B cell (primary cell): ENCODE data around the gene CAPN9. TPM values are rescaled to one million over a fixed set of nuclear protein-coding genes. Genes with fewer than 3 reads are reported as not detected.

Experiments used
- ATAC-seq: fragments of 200-7000 bp; cut with Tn5 transposase; one replicate; pipeline ENCODE4 v1.10.0; 2021; ENCODE audit warnings: low read depth, mild to moderate bottlenecking, moderate number of reproducible peaks, moderate library complexity
- CTCF ChIA-PET: fragments of 350-600 bp; sonication (Branson Sonifier 250); formaldehyde crosslinking; loops from one replicate; lab custom pipeline; 2021; ENCODE audit warnings: antibody characterized with exemption, inconsistent platforms; lab: Charles Lee
- POLR2A ChIA-PET: fragments of 350-600 bp; sonication (Branson Sonifier 250); formaldehyde crosslinking; loops from one replicate; lab custom pipeline; 2021; ENCODE audit warnings: antibody characterized with exemption; lab: Charles Lee
- DNase-seq: peaks from one replicate; pipeline ENCODE4 v3.0.0; 2013
- H2AFZ ChIP-seq: 2 replicates; pipeline ENCODE4 v1.6.1; 2012; ENCODE audit warnings: mild to moderate bottlenecking, low read depth, low read length; ENCODE audit not compliant: insufficient read depth, poor library complexity, severe bottlenecking
- H3K27ac ChIP-seq, 2 donors: 1 replicate in 1 of 2; 2 replicates in 1 of 2; pipeline ENCODE4 v1.5.1; 2012 to 2013; ENCODE audit warnings: low read length in 2 of 2, mild to moderate bottlenecking in 2 of 2, moderate library complexity in 1 of 2
- H3K27me3 ChIP-seq, 4 experiments: fragments of 200-600 bp in 1 of 4; sonication (generic) in 1 of 4; replicated peaks in 1 of 4; 1 replicate in 2 of 4; 2 replicates in 2 of 4; pipeline versions ENCODE4 v1.6.1 to v1.7.0; 2013 to 2016; ENCODE audit warnings: low read length in 3 of 4, mild to moderate bottlenecking in 2 of 4, mixed read lengths in 1 of 4, moderate library complexity in 1 of 4; ENCODE audit not compliant: insufficient read depth in 4 of 4, control insufficient read depth in 3 of 4; ENCODE audit errors: control extremely low read depth in 1 of 4
- H3K36me3 ChIP-seq, 2 experiments: replicated peaks in 1 of 2; 1 replicate in 1 of 2; 2 replicates in 1 of 2; pipeline versions ENCODE4 v1.6.1 to v1.7.1; 2013; ENCODE audit warnings: low read length in 1 of 2; ENCODE audit not compliant: insufficient read depth in 2 of 2, control insufficient read depth in 1 of 2; ENCODE audit errors: control extremely low read depth in 1 of 2, extremely low read depth in 1 of 2
- H3K4me1 ChIP-seq, 2 donors: fragments of 200-600 bp in 1 of 2; sonication (generic) in 1 of 2; 1 replicate in 1 of 2; 2 replicates in 1 of 2; pipeline versions ENCODE4 v1.5.1 to v1.6.1; 2013 to 2017; ENCODE audit warnings: low read length in 2 of 2; ENCODE audit not compliant: control insufficient read depth in 2 of 2, insufficient read depth in 2 of 2
- H3K4me2 ChIP-seq: replicated peaks from 2 replicates; pipeline ENCODE3; 2012; ENCODE audit warnings: mild to moderate bottlenecking, low read depth, low read length; ENCODE audit not compliant: poor library complexity, severe bottlenecking
- H3K4me3 ChIP-seq, 5 experiments: fragments of 200-600 bp in 1 of 5; sonication (generic) in 1 of 5; 1 replicate in 3 of 5; 2 replicates in 2 of 5; pipeline versions ENCODE4 v1.5.1 to v1.7.0; 2011 to 2016; ENCODE audit warnings: low read length in 4 of 5, mild to moderate bottlenecking in 4 of 5, low read depth in 2 of 5, control low read depth in 1 of 5, moderate library complexity in 1 of 5; ENCODE audit not compliant: insufficient read depth in 1 of 5; ENCODE audit errors: control extremely low read depth in 1 of 5, extremely low read depth in 1 of 5
- H3K79me2 ChIP-seq: fragments of 200-600 bp; sonication (generic); one replicate; pipeline ENCODE4 v1.6.0; 2016; ENCODE audit warnings: low read length; ENCODE audit not compliant: control insufficient read depth, insufficient read depth
- H3K9ac ChIP-seq: fragments of 200-600 bp; sonication (generic); 2 replicates; pipeline ENCODE4 v1.6.1; 2017; ENCODE audit warnings: mild to moderate bottlenecking, low read length, moderate library complexity
- H3K9me3 ChIP-seq, 3 donors: one replicate each; pipeline versions ENCODE4 v1.6.1 to v1.7.1; 2013; ENCODE audit warnings: low read length in 2 of 3; ENCODE audit not compliant: control insufficient read depth in 2 of 3, insufficient read depth in 1 of 3; ENCODE audit errors: control extremely low read depth in 1 of 3
- H4K20me1 ChIP-seq: 2 replicates; pipeline ENCODE4 v1.6.0; 2012; ENCODE audit warnings: mild to moderate bottlenecking, low read length; ENCODE audit not compliant: insufficient read depth, control insufficient read depth, poor library complexity, severe bottlenecking
- H3K27ac Mint-ChIP-seq: one replicate; pipeline ENCODE4 v1.8.0; 2021; ENCODE audit warnings: mixed read lengths
- H3K27me3 Mint-ChIP-seq: one replicate; pipeline ENCODE4 v1.8.0; 2021; ENCODE audit warnings: mixed read lengths
- H3K4me1 Mint-ChIP-seq: one replicate; pipeline ENCODE4 v1.8.0; 2021; ENCODE audit warnings: mixed read lengths
- H3K4me3 Mint-ChIP-seq: one replicate; pipeline ENCODE4 v1.8.0; 2021; ENCODE audit warnings: mixed read lengths
- H3K9me3 Mint-ChIP-seq: one replicate; pipeline ENCODE4 v1.8.0; 2022; ENCODE audit warnings: mixed read lengths; ENCODE audit not compliant: insufficient read depth
- CTCF ChIP-seq: fragments of 200-600 bp; IDR thresholded peaks from one replicate; pipeline ENCODE4 v1.8.0; 2022; ENCODE audit warnings: antibody characterized with exemption, mild to moderate bottlenecking
- EZH2 ChIP-seq: IDR thresholded peaks from 2 replicates; pipeline ENCODE4 v1.6.1; 2012; ENCODE audit warnings: borderline replicate concordance, low read depth, mild to moderate bottlenecking, moderate library complexity, low read length; ENCODE audit not compliant: insufficient read depth, poor library complexity, severe bottlenecking
- WGBS: methylation state at CpG from one replicate; pipeline ENCODE4 v1.1.5; 2013; ENCODE audit warnings: missing lambda C conversion rate; ENCODE audit not compliant: insufficient coverage; 5-methylcytosine and 5-hydroxymethylcytosine counted together
- intact Hi-C: fragments of 100-400 bp; cut with micrococcal nuclease; formaldehyde crosslinking; loops from one replicate; pipeline ENCODE4 v1.10.0; 2022
- polyA plus RNA-seq: library from polyadenylated mRNA; depleted of rRNA; stranded (reverse); fragments of >200 nt; gene quantifications from 2 replicates; pipeline ENCODE4 v1.2.3, GENCODE V29; 2012
- total RNA-seq, 2 donors: library from RNA; stranded (reverse); fragments of 120-200 nt in 1 of 2; gene quantifications; 1 replicate in 1 of 2; 2 replicates in 1 of 2; pipeline versions ENCODE4 v1.2.3 to v1.2.4, GENCODE V29; 2013 to 2022

CAPN9 gene
- total and polyA plus RNA-seq, 2 donors (not counting 1 experiment from before 2014, with no cell fraction given), result not detected

DNA sequence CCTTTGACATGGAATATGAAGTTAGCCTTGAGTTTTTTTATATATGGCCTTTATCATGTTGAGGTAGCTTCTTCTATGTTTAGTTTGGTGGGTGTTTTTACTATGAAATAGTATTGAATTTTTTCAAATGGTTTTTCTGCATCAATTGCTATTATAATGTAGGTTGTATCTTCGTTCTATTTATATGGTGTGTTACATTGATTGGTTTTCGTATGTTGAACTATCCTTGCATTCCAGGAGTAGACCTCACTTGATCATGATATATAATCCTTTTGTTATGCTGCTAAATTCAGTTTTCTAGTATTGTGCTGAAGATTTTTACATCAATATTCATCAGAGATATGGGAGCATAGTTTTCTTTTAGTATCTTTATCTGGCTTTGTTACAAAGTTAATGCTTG, 65.4 kb downstream of the CAPN9 start:
- Histone ChIP-seq H3K79me2 (no peaks in the 10 kb centered on the region), H3K4me1 (no peaks in the 10 kb centered on the region), H2AFZ (no peak overlapping the region), H3K27ac (no peak overlapping the region), H3K9ac (no peak overlapping the region), H3K9me3 (peaks cover 0 to 5% (median 0%) of the 10 kb centered on the region in 3 donors), H3K4me2 (no peak overlapping the region), H3K36me3 (no peaks in the 10 kb centered on the region), H3K27me3 (peaks cover 0 to 6% (median 1%) of the 10 kb centered on the region in 4 experiments), H4K20me1 (no peaks in the 10 kb centered on the region), H3K4me3 (no peak overlapping the region)
- no CpG with 5 or more reads among the region's 2 CpGs for WGBS
- Mint-ChIP-seq H3K9me3 (peaks cover 5% of the 10 kb centered on the region), H3K4me1 (no peaks in the 10 kb centered on the region), H3K4me3 (no peak overlapping the region), H3K27me3 (peaks cover 20% of the 10 kb centered on the region), H3K27ac (no peak overlapping the region)
- DNase-seq, result no peak
- intact Hi-C loops, result no loop called here
- ATAC-seq, result no peak
- TF ChIP-seq CTCF, result no peak
- TF ChIP-seq EZH2, result no peak
- ChIA-PET CTCF (no interaction called here), POLR2A (no interaction called here)

DNA sequence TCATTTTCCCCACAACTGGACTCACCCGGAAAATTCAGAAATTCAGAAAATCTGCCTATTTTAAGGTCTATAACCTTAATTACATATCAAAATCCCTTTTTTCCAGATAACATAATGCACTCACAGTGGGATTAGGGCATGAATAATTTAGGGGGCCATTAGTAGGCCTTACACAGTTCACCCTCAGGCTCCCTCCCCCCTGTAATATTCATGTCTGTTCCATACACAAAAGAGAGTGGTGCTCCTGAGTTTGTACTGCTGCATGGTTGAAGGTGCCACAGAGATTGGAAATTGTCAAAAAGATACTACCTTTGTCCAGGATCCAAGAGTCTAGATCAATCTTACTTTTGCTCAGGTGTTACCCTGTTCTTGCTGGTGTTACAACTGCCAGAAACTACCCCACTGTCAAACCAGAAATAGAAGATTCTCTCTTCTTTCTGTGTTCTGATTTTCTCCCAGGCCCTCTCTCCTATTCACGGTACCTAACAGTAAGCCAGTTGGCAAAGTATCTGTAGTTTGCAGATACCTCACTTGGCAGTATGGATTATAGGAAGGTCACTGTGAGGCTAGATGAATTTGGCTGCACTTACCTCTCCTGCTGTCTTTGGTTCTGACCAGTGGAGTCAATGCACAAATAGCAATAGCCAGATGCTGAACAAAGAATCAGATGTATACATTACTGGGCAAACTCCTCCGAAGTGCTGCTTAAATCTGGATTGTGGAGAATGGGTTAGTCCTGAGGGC, 67.9 kb downstream of the CAPN9 start:
- H3K4me1 ChIP-seq, result no peaks in the 10 kb centered on the region
- no peak for DNase-seq
- H3K27me3 ChIP-seq, result peaks cover 0 to 6% (median 1%) of the 10 kb centered on the region in 4 experiments
- no peak overlapping the region for H2AFZ ChIP-seq
- H3K79me2 ChIP-seq, result no peaks in the 10 kb centered on the region
- H4K20me1 ChIP-seq, result no peaks in the 10 kb centered on the region
- no peak overlapping the region for H3K9ac ChIP-seq
- 82% methylated on average over 1 of the region's 3 CpGs for WGBS
- H3K9me3 ChIP-seq, result peaks cover 0 to 5% (median 0%) of the 10 kb centered on the region in 3 donors
- ATAC-seq, result no peak
- H3K4me1 Mint-ChIP-seq, result no peaks in the 10 kb centered on the region
- CTCF ChIA-PET, result no interaction called here
- H3K27ac Mint-ChIP-seq, result no peak overlapping the region
- peaks cover 37% of the 10 kb centered on the region for H3K27me3 Mint-ChIP-seq
- TF ChIP-seq EZH2 (no peak), CTCF (no peak)
- no peak overlapping the region for H3K4me2 ChIP-seq
- intact Hi-C loops, result no loop called here
- H3K27ac ChIP-seq, result no peak overlapping the region
- POLR2A ChIA-PET, result no interaction called here
- peaks cover 5% of the 10 kb centered on the region for H3K9me3 Mint-ChIP-seq
- H3K4me3 ChIP-seq, result no peak overlapping the region
- no peaks in the 10 kb centered on the region for H3K36me3 ChIP-seq
- no peak overlapping the region for H3K4me3 Mint-ChIP-seq
